Activated CD8-positive, alpha-beta memory T cell treated with anti-CD3 and anti-CD28 coated beads for 36 hours (primary cell): ENCODE measurements around the gene ARHGAP4. TPM values are rescaled to one million over a fixed set of nuclear protein-coding genes. Genes with fewer than 3 reads are reported as not detected.

ENCODE experiments used
- total RNA-seq, 2 experiments: library from RNA; stranded (reverse); gene quantifications; one replicate each; pipeline ENCODE4 v1.2.3, GENCODE V29; 2021

The ARHGAP4 gene
- total RNA-seq, 2 experiments from 2014 or later = 112 to 113 TPM

Other genes with a start within 250 kb of the ARHGAP4 start
- gene SLC6A8, start 238.3 kb downstream of the ARHGAP4 start, total RNA-seq = under 1 TPM; 0.63 to 0.80 TPM
- 100 to 1,000 TPM; 145 to 150 TPM for gene BCAP31, start 201.9 kb downstream of the ARHGAP4 start, total RNA-seq
- 1 to 10 TPM; 3.5 to 4.4 TPM for gene ABCD1, start 201.4 kb downstream of the ARHGAP4 start, total RNA-seq
- gene PLXNB3, start 162.0 kb downstream of the ARHGAP4 start, total RNA-seq = under 1 TPM; 0.48 to 0.63 TPM
- not detected for gene SRPK3, start 145.2 kb downstream of the ARHGAP4 start, total RNA-seq
- gene IDH3G, start 131.9 kb downstream of the ARHGAP4 start, total RNA-seq = 10 to 100 TPM; 52.7 to 55.6 TPM
- 100 to 1,000 TPM; 155 to 163 TPM for gene SSR4, start 131.6 kb downstream of the ARHGAP4 start, total RNA-seq
- under 1 TPM; 0.94 to 0.99 TPM for gene PDZD4, start 95.7 kb downstream of the ARHGAP4 start, total RNA-seq
- under 1 TPM; 0.19 to 0.31 TPM for gene L1CAM, start 40.1 kb downstream of the ARHGAP4 start, total RNA-seq
- not detected for gene AVPR2, start 21.6 kb downstream of the ARHGAP4 start, total RNA-seq
- gene NAA10, start 8.8 kb upstream of the ARHGAP4 start, total RNA-seq = 100 to 1,000 TPM; 166 to 167 TPM
- 1 to 10 TPM; 5.3 to 6.3 TPM for gene RENBP, start 18.4 kb upstream of the ARHGAP4 start, total RNA-seq
- gene HCFC1, start 45.6 kb upstream of the ARHGAP4 start, total RNA-seq = 100 to 1,000 TPM; 136 to 142 TPM
- 1 to 10 TPM; 3.5 to 4.0 TPM for gene TMEM187, start 46.5 kb upstream of the ARHGAP4 start, total RNA-seq
- 100 to 1,000 TPM; 201 to 202 TPM for gene IRAK1, start 93.6 kb upstream of the ARHGAP4 start, total RNA-seq
- gene MECP2, start 171.5 kb upstream of the ARHGAP4 start, total RNA-seq = 10 to 100 TPM; 49.8 to 51.2 TPM
- not detected for gene OPN1LW, start 218.0 kb upstream of the ARHGAP4 start, total RNA-seq